ENCODE data around the gene MRPS2. TPM values are rescaled to one million over a fixed set of nuclear protein-coding genes. Genes with fewer than 3 reads are reported as not detected.
"Not testable (repeated sequence)": the region's sequence is repeated elsewhere in the genome, so short reads cannot be mapped to it uniquely, and the experiment has no call there.

Gene MRPS2
- total RNA-seq, 1 donor from 2014 or later: 38.4 TPM

GRCh38 chr9:135536216-135536615, 35.7 kb downstream of the MRPS2 start:
- no peak for DNase-seq (ENCODE audit: low spot score in 2 of 2, unreplicated experiment in 2 of 2)
- H3K4me3 Mint-ChIP-seq: no peak overlapping the region
- no peaks in the 10 kb centered on the region for H3K36me3 Mint-ChIP-seq
- no peak overlapping the region for H3K27ac Mint-ChIP-seq
- TF ChIP-seq, protein P1, sequence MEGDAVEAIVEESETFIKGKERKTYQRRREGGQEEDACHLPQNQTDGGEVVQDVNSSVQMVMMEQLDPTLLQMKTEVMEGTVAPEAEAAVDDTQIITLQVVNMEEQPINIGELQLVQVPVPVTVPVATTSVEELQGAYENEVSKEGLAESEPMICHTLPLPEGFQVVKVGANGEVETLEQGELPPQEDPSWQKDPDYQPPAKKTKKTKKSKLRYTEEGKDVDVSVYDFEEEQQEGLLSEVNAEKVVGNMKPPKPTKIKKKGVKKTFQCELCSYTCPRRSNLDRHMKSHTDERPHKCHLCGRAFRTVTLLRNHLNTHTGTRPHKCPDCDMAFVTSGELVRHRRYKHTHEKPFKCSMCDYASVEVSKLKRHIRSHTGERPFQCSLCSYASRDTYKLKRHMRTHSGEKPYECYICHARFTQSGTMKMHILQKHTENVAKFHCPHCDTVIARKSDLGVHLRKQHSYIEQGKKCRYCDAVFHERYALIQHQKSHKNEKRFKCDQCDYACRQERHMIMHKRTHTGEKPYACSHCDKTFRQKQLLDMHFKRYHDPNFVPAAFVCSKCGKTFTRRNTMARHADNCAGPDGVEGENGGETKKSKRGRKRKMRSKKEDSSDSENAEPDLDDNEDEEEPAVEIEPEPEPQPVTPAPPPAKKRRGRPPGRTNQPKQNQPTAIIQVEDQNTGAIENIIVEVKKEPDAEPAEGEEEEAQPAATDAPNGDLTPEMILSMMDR (IDR thresholded peaks at IDR 0.05; ENCODE audit: unreplicated experiment): no peak
- H3K9me3 Mint-ChIP-seq: no peaks in the 10 kb centered on the region
- peaks cover 4% of the 10 kb centered on the region for H3K27me3 Mint-ChIP-seq (ENCODE audit: low read depth)
- peaks cover 10% of the 10 kb centered on the region for H3K4me1 Mint-ChIP-seq

GRCh38 chr9:135543262-135543894, 42.9 kb downstream of the MRPS2 start:
- Mint-ChIP-seq H3K4me1 (peaks cover 21% of the 10 kb centered on the region), H3K27ac (peak overlapping the region; percentile 95), H3K4me3 (peak overlapping the region; percentile 32)
- H3K27me3 Mint-ChIP-seq (ENCODE audit: low read depth); H3K36me3 Mint-ChIP-seq; H3K9me3 Mint-ChIP-seq: not testable (repeated sequence)
- DNase-seq (ENCODE audit: low spot score in 2 of 2, unreplicated experiment in 2 of 2): peak in 1 of 2 experiments; percentile 54

DNA sequence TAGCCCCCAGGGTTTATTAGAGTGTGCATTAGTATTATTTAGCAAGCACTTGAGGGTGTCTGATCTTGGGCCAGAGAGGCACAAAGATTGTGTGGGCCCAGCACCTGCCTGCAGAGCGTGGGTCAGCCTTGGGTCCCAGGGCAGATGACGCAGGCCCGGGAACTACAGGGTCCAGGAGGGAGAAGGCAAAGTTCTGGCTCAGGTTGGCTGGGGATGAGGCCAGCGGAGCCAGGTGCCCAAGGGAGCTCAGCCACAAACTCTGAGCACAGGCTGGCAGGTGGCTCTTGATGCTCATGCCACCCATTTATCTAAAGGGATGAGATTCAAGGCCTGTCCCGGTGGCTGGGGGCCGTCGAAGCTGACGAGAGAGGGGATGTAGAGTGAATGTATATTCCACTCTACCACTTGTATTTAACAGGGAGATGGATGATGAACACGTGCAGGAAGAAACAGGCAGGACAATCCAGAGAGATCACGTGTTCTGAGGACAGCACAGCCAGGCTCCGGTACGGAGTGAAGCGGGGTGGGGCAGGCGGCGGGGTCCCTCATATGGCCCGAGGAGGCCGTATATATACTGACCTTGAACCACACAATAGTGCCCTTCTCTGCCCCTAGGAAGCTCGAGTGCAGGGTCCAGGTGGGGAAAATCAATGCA, 44.6 kb downstream of the MRPS2 start:
- Mint-ChIP-seq H3K27me3 (ENCODE audit: low read depth) (no peaks in the 10 kb centered on the region), H3K36me3 (no peaks in the 10 kb centered on the region), H3K4me1 (peaks cover 21% of the 10 kb centered on the region), H3K27ac (no peak overlapping the region), H3K4me3 (no peak overlapping the region), H3K9me3 (peaks cover 4% of the 10 kb centered on the region)
- no peak for DNase-seq (ENCODE audit: low spot score in 2 of 2, unreplicated experiment in 2 of 2)
- TF ChIP-seq, protein P1 (IDR thresholded peaks at IDR 0.05; ENCODE audit: unreplicated experiment): no peak

DNA sequence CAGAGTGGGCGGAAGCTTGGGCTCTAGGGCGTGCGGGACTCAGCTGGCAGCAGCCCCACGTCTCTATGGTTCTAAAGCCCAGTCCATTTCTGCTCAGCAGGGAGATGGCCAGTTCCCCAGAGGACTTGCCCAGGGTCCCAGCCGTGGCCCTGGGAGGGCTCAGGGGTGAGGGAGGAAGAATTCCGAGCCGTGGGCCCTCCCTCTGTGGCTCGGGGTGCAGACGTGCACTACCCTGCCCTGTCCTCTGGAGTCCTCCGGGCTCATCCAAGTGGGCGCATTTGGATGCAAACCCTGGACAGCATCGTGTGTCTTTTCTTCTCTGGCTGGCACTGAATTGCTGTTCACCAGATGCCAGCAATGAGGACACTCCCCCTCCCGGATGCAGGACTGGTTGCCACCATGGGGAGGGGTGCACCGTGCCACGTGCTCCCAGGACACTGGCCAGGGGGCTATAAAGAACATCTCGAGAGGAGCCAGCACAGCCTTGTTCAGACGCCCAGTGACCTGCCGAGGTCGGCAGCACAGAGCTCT, 45.2 kb downstream of the MRPS2 start, which contains the start of gene OBP2A:
OBP2A (plus strand) TSS at position 481 of the 531 bp plus-strand sequence. CDS start 55 bp downstream, outside the sequence.
- not testable (repeated sequence) for H3K4me3 Mint-ChIP-seq; H3K27ac Mint-ChIP-seq; H3K27me3 Mint-ChIP-seq (ENCODE audit: low read depth); H3K36me3 Mint-ChIP-seq; H3K9me3 Mint-ChIP-seq; DNase-seq (ENCODE audit: low spot score in 2 of 2, unreplicated experiment in 2 of 2)
- peaks cover 21% of the 10 kb centered on the region for H3K4me1 Mint-ChIP-seq

DNA sequence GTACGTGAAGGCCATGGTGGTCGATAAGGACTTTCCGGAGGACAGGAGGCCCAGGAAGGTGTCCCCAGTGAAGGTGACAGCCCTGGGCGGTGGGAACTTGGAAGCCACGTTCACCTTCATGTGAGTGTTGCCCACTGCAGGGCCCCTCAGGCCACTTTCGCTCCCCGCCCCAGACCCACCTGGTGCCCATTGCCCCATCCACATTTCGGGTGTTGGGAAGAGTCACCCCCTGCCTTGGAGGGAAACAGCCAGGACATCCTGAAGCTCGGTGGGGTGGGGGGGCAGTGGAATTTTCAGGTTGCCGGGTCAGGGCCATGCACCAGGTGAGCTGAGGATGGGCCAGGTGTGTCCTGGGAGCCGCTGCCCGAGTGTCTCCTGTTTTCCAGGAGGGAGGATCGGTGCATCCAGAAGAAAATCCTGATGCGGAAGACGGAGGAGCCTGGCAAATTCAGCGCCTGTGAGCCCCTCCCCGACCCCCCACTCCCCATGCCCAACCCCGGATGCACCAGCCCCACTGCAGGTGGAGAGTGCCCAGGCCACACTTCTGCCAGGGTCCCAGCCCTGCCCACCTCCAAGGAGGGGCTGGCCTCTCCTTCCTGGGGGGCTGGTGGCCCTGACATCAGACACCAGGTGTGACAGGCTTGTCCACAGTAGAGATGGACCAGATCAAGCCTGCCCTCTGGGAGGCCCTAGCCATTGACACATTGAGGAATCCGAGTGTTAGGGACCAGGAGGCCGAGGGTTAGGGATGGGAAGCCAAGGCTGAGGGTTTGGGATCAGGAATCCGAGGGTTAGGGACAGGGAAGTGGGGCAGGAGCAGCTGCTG, 46.5 kb downstream of the MRPS2 start:
- H3K27ac Mint-ChIP-seq; H3K27me3 Mint-ChIP-seq (ENCODE audit: low read depth); H3K4me3 Mint-ChIP-seq; H3K9me3 Mint-ChIP-seq; H3K36me3 Mint-ChIP-seq: not testable (repeated sequence)
- DNase-seq (ENCODE audit: low spot score in 2 of 2, unreplicated experiment in 2 of 2): peak in 1 of 2 experiments; percentile 28
- H3K4me1 Mint-ChIP-seq: peaks cover 21% of the 10 kb centered on the region

GRCh38 chr9:135547756-135548736, 47.6 kb downstream of the MRPS2 start:
- DNase-seq (ENCODE audit: low spot score in 2 of 2, unreplicated experiment in 2 of 2): peak in 1 of 2 experiments; percentile 17
- Mint-ChIP-seq H3K4me1 (peaks cover 12% of the 10 kb centered on the region), H3K9me3 (no peaks in the 10 kb centered on the region), H3K27ac (no peak overlapping the region), H3K36me3 (no peaks in the 10 kb centered on the region), H3K4me3 (no peak overlapping the region), H3K27me3 (ENCODE audit: low read depth) (no peaks in the 10 kb centered on the region)
- TF ChIP-seq, protein P1 (IDR thresholded peaks at IDR 0.05; ENCODE audit: unreplicated experiment): no peak

DNA sequence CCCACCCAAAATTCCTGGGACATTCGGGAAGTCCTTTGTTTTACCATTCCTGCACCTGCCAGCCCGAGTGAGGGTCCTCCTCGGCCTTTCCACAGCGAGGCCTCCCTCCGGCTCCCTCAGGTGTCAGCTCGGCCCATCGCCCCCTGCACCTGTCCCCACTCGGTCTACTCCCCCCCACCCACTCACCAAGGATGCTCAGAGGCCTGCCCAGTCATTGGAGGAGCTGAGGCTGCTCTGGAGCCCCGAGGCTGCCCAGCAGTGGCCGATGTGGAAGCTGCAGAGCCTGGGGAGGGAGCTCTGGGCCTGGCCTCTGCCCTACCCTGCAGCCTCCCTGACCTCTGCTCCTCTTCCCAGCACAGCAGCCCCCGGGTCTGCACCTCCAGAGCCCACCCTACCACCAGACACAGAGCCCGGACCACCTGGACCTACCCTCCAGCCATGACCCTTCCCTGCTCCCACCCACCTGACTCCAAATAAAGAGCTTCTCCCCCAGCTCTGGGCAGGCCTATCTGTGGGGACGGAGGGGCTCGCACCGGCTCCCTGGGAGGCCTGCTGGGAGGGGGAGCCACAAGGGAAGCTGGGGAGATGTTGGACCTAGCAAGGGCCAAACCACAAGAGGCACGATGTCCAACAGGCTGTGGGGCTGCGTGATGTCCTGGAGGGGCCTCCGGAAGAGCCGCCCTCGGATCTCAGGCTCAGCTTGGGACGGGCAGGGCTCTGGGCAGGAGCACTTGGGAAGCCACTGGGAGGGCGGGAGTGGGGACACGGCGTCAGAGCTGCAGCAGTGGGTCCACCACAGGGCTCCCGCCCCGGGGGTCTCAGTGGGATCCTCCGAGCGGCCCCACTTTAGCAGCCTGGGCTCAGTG, 49.2 kb downstream of the MRPS2 start:
- H3K9me3 Mint-ChIP-seq; H3K27ac Mint-ChIP-seq; H3K27me3 Mint-ChIP-seq (ENCODE audit: low read depth); H3K4me3 Mint-ChIP-seq; H3K4me1 Mint-ChIP-seq; H3K36me3 Mint-ChIP-seq; DNase-seq (ENCODE audit: low spot score in 2 of 2, unreplicated experiment in 2 of 2): not testable (repeated sequence)

All from mesothelial cell of epicardium (in vitro differentiated cells).